SW 1271 (cell line): ENCODE data around the gene APOL3.
"Not testable (repeated sequence)": the region's sequence is repeated elsewhere in the genome, so short reads cannot be mapped to it uniquely, and the experiment has no call there.

Source experiments
- DNase-seq, 2 experiments: peaks; one replicate each; lab custom pipeline; 2025; lab: John Stamatoyannopoulos, UW

The APOL3 gene

GRCh38 chr22:36100908-36101307 lies 59.6 kb downstream of the APOL3 start:
- not testable (repeated sequence) for DNase-seq

- no peak for DNase-seq
These were observed 60.3 kb downstream of the APOL3 start for GRCh38 chr22:36100134-36100824.

GRCh38 chr22:36099561-36099960 lies 61.0 kb downstream of the APOL3 start:
- DNase-seq = not testable (repeated sequence)

- no peak for DNase-seq
These were observed 62.7 kb downstream of the APOL3 start for GRCh38 chr22:36097880-36098279.

- DNase-seq = not testable (repeated sequence)
These were observed 69.8 kb downstream of the APOL3 start for GRCh38 chr22:36090772-36091171.
